HepG2 (cell line): ENCODE measurements around the gene GRHPR. TPM values are rescaled to one million over a fixed set of nuclear protein-coding genes. Genes with fewer than 3 reads are reported as not detected.

Experiments
- CBX1 ChIP-seq: IDR thresholded peaks from one replicate; pipeline ENCODE4 v1.6.1; 2016; ENCODE audit warnings: antibody characterized with exemption, low read depth
- DMAP1 ChIP-seq: IDR thresholded peaks from 2 replicates; pipeline ENCODE4 v1.6.1; 2016
- ERF ChIP-seq: IDR thresholded peaks from 2 replicates; pipeline ENCODE4 v1.6.1; 2018; ENCODE audit warnings: missing biosample characterization, missing genetic modification reagents
- HDAC1 ChIP-seq: sonication (generic); formaldehyde crosslinking; IDR thresholded peaks from 2 replicates; pipeline ENCODE4 v1.5.1; 2020; ENCODE audit warnings: mild to moderate bottlenecking, missing genetic modification reagents
- HDAC2 ChIP-seq: sonication (generic); formaldehyde crosslinking; IDR thresholded peaks from 2 replicates; pipeline ENCODE4 v1.4.0; 2020; ENCODE audit warnings: missing genetic modification reagents
- NR3C1 ChIP-seq: sonication (generic); formaldehyde crosslinking; IDR thresholded peaks from 2 replicates; pipeline ENCODE4 v1.4.0; 2020; ENCODE audit warnings: missing genetic modification reagents
- PRPF4 ChIP-seq: fragments of 200-400 bp; formaldehyde crosslinking; IDR thresholded peaks from 2 replicates; pipeline ENCODE4 v1.6.1; 2016; ENCODE audit warnings: low read length, low read depth; ENCODE audit not compliant: poor library complexity, severe bottlenecking
- SMARCC2 ChIP-seq: fragments of 450-650 bp; IDR thresholded peaks from 2 replicates; pipeline ENCODE4 v1.6.1; 2017; ENCODE audit warnings: antibody characterized with exemption, mild to moderate bottlenecking
- SP1 ChIP-seq, 2 experiments: fragments of 450-650 bp in 1 of 2; sonication (generic) in 1 of 2; formaldehyde crosslinking in 1 of 2; IDR thresholded peaks; 2 replicates each; pipeline versions ENCODE4 v1.4.0 to v1.6.1; 2016 to 2020; ENCODE audit warnings: missing genetic modification reagents in 1 of 2
- ZKSCAN8 ChIP-seq: IDR thresholded peaks from 2 replicates; pipeline ENCODE4 v1.6.1; 2016; ENCODE audit warnings: borderline replicate concordance, missing genetic modification reagents, missing compliant biosample characterization
- ZNF180 ChIP-seq: sonication (generic); formaldehyde crosslinking; IDR thresholded peaks from 2 replicates; pipeline ENCODE4 v1.4.0; 2020; ENCODE audit warnings: low read depth, missing genetic modification reagents, borderline replicate concordance
- ZNF430 ChIP-seq: sonication (generic); formaldehyde crosslinking; IDR thresholded peaks from 2 replicates; pipeline ENCODE4 v1.9.0; 2021; ENCODE audit warnings: mild to moderate bottlenecking, missing genetic modification reagents
- polyA plus RNA-seq, 8 experiments: library from polyadenylated mRNA; depleted of rRNA in 3 of 8; stranded (reverse) in 7 of 8; unstranded in 1 of 8; fragments of >200 nt; fragmentation: Illumina TruSeq in 4 of 8; extraction: Trizol in 4 of 8; gene quantifications; 2 replicates each; pipeline versions ENCODE4 v1.2.1 to v1.2.3, GENCODE V29; 2011 to 2016; ENCODE audit warnings: low read depth in 4 of 8, missing spikeins in 1 of 8, mixed read lengths in 1 of 8; ENCODE audit not compliant: insufficient read depth in 1 of 8
- total RNA-seq, 5 experiments: library from RNA; depleted of rRNA; stranded (reverse); fragments of >200 nt; fragmentation: Illumina TruSeq; extraction: Trizol; gene quantifications; 2 replicates each; pipeline ENCODE4 v1.2.3, GENCODE V29; 2016; ENCODE audit warnings: low read depth in 1 of 5
- TF ChIP-seq, protein P1 (sequence below): IDR thresholded peaks from 2 replicates; pipeline ENCODE4 v1.6.1; 2016; ENCODE audit warnings: low read depth, missing genetic modification reagents, missing compliant biosample characterization
- TF ChIP-seq, protein P2 (sequence below): sonication (generic); formaldehyde crosslinking; IDR thresholded peaks from 2 replicates; pipeline ENCODE4 v1.4.0; 2020; ENCODE audit warnings: missing genetic modification reagents, mild to moderate bottlenecking, borderline replicate concordance
- TF ChIP-seq, protein P3 (sequence below): sonication (generic); formaldehyde crosslinking; IDR thresholded peaks from 2 replicates; pipeline ENCODE4 v1.8.1; 2023; ENCODE audit warnings: mild to moderate bottlenecking, missing genetic modification reagents, borderline replicate concordance
- TF ChIP-seq, protein P4 (sequence below): sonication (generic); formaldehyde crosslinking; IDR thresholded peaks from 2 replicates; pipeline ENCODE4 v1.5.1; 2020; ENCODE audit warnings: missing genetic modification reagents, mild to moderate bottlenecking, borderline replicate concordance
- TF ChIP-seq, protein P5 (sequence below): sonication (generic); formaldehyde crosslinking; IDR thresholded peaks from 2 replicates; pipeline ENCODE4 v1.5.0; 2020; ENCODE audit warnings: missing genetic modification reagents
- TF ChIP-seq, protein P6 (sequence below): sonication (generic); formaldehyde crosslinking; IDR thresholded peaks from 2 replicates; pipeline ENCODE4 v1.4.0; 2020; ENCODE audit warnings: mild to moderate bottlenecking, missing genetic modification reagents

Gene GRHPR
- total and polyA plus RNA-seq, 2 of the 13 experiments (the other 11 are each of a cell fraction or from before 2014, with no cell fraction given): 113 to 115 TPM

DNA sequence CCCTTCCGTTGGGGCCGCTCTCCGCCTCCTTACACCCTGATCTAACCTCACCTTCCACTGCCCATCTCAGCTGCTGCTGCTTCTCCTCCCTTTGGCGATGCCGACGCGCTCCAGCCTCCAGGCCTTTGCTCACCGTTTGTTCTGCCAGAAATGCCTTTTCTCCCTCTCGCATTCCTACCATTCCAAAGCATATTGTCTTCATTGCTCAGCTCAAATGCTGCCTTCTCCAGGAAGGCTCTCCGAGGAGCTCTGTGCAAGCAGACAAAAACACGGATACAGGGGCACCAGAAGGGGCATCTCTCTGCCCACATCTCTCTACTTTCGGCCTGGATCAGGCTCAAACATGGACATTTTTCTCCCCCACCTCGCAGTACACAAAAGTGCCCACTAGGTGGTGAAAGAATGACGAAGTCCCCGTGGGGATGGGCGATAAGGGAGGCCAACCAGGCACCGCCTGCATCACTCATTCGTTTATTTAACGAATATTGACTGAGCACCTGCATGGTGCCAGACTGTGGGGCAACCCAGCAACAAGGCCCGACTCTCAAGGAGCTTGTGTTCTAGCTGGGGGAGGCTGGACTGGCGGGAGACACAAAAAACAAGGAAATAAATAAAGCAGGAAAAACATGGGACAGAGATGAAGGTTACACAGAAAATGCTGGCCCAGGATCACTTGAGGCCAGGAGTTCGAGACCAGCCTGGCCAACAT, 7.3 kb upstream of the GRHPR start (continued):
- TF ChIP-seq, protein P1, sequence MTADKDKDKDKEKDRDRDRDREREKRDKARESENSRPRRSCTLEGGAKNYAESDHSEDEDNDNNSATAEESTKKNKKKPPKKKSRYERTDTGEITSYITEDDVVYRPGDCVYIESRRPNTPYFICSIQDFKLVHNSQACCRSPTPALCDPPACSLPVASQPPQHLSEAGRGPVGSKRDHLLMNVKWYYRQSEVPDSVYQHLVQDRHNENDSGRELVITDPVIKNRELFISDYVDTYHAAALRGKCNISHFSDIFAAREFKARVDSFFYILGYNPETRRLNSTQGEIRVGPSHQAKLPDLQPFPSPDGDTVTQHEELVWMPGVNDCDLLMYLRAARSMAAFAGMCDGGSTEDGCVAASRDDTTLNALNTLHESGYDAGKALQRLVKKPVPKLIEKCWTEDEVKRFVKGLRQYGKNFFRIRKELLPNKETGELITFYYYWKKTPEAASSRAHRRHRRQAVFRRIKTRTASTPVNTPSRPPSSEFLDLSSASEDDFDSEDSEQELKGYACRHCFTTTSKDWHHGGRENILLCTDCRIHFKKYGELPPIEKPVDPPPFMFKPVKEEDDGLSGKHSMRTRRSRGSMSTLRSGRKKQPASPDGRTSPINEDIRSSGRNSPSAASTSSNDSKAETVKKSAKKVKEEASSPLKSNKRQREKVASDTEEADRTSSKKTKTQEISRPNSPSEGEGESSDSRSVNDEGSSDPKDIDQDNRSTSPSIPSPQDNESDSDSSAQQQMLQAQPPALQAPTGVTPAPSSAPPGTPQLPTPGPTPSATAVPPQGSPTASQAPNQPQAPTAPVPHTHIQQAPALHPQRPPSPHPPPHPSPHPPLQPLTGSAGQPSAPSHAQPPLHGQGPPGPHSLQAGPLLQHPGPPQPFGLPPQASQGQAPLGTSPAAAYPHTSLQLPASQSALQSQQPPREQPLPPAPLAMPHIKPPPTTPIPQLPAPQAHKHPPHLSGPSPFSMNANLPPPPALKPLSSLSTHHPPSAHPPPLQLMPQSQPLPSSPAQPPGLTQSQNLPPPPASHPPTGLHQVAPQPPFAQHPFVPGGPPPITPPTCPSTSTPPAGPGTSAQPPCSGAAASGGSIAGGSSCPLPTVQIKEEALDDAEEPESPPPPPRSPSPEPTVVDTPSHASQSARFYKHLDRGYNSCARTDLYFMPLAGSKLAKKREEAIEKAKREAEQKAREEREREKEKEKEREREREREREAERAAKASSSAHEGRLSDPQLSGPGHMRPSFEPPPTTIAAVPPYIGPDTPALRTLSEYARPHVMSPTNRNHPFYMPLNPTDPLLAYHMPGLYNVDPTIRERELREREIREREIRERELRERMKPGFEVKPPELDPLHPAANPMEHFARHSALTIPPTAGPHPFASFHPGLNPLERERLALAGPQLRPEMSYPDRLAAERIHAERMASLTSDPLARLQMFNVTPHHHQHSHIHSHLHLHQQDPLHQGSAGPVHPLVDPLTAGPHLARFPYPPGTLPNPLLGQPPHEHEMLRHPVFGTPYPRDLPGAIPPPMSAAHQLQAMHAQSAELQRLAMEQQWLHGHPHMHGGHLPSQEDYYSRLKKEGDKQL (CRISPR knock-in tag): no peak
- TF ChIP-seq, protein P2, sequence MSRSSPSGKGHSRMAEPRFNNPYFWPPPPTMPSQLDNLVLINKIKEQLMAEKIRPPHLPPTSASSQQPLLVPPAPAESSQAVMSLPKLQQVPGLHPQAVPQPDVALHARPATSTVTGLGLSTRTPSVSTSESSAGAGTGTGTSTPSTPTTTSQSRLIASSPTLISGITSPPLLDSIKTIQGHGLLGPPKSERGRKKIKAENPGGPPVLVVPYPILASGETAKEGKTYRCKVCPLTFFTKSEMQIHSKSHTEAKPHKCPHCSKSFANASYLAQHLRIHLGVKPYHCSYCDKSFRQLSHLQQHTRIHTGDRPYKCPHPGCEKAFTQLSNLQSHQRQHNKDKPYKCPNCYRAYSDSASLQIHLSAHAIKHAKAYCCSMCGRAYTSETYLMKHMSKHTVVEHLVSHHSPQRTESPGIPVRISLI: no peak
- TF ChIP-seq SMARCC2 (no peak), PRPF4 (no peak), HDAC1 (CRISPR knock-in tag) (peak; percentile 40; the same call in 1 of the 2 replicates), SP1 (IDR thresholded peaks at IDR 0.05) (no peak), SP1 (CRISPR knock-in tag; IDR thresholded peaks at IDR 0.05) (no peak), NR3C1 (CRISPR knock-in tag) (no peak), DMAP1 (CRISPR knock-in tag) (no peak), ERF (CRISPR knock-in tag) (peak; percentile 42; the same call in 1 of the 2 replicates), ZNF180 (no peak), ZNF430 (CRISPR knock-in tag) (no peak), ZKSCAN8 (CRISPR knock-in tag) (no peak; the same call in 1 of the 2 replicates), HDAC2 (CRISPR knock-in tag) (peak; percentile 57), CBX1 (no peak)
- TF ChIP-seq, protein P3, sequence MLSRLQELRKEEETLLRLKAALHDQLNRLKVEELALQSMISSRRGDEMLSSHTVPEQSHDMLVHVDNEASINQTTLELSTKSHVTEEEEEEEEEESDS (CRISPR knock-in tag): no peak
- TF ChIP-seq, protein P4, sequence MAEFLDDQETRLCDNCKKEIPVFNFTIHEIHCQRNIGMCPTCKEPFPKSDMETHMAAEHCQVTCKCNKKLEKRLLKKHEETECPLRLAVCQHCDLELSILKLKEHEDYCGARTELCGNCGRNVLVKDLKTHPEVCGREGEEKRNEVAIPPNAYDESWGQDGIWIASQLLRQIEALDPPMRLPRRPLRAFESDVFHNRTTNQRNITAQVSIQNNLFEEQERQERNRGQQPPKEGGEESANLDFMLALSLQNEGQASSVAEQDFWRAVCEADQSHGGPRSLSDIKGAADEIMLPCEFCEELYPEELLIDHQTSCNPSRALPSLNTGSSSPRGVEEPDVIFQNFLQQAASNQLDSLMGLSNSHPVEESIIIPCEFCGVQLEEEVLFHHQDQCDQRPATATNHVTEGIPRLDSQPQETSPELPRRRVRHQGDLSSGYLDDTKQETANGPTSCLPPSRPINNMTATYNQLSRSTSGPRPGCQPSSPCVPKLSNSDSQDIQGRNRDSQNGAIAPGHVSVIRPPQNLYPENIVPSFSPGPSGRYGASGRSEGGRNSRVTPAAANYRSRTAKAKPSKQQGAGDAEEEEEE (CRISPR knock-in tag): 0 out of 2 replicates have a peak, but pooled peaks have one; percentile 80
- TF ChIP-seq, protein P5, sequence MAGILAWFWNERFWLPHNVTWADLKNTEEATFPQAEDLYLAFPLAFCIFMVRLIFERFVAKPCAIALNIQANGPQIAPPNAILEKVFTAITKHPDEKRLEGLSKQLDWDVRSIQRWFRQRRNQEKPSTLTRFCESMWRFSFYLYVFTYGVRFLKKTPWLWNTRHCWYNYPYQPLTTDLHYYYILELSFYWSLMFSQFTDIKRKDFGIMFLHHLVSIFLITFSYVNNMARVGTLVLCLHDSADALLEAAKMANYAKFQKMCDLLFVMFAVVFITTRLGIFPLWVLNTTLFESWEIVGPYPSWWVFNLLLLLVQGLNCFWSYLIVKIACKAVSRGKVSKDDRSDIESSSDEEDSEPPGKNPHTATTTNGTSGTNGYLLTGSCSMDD (CRISPR knock-in tag): no peak
- TF ChIP-seq, protein P6, sequence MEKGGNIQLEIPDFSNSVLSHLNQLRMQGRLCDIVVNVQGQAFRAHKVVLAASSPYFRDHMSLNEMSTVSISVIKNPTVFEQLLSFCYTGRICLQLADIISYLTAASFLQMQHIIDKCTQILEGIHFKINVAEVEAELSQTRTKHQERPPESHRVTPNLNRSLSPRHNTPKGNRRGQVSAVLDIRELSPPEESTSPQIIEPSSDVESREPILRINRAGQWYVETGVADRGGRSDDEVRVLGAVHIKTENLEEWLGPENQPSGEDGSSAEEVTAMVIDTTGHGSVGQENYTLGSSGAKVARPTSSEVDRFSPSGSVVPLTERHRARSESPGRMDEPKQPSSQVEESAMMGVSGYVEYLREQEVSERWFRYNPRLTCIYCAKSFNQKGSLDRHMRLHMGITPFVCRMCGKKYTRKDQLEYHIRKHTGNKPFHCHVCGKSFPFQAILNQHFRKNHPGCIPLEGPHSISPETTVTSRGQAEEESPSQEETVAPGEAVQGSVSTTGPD (CRISPR knock-in tag): no peak
